Right ventricle myocardium inferior (tissue), 1 donor: ENCODE data around the gene GIGYF1. TPM values are rescaled to one million over a fixed set of nuclear protein-coding genes. Genes with fewer than 3 reads are reported as not detected.

Experiments used
- ATAC-seq: fragments of 200-7000 bp; cut with Tn5 transposase; one replicate; pipeline ENCODE4 v1.9.1; 2020; ENCODE audit warnings: mild to moderate bottlenecking, moderate library complexity
- DNase-seq: peaks from one replicate; pipeline ENCODE4 v3.0.0; 2021; ENCODE audit errors: missing footprints
- intact Hi-C: fragments of 100-400 bp; cut with DNase I; formaldehyde crosslinking; loops from one replicate; pipeline ENCODE4 v1.11.0; 2022
- total RNA-seq: library from RNA; stranded (reverse); fragmentation: NEBNext Ultra II Directional; extraction: Animal tissue kit (Norgen Biotek cat#: 25700); gene quantifications from one replicate; pipeline ENCODE4 v1.2.1, GENCODE V29; 2021
- donor health status: DM: no; HTN: yes; CAD: no; lungs with severe emphysema.

The GIGYF1 gene
- total RNA-seq, 1 donor from 2014 or later, result 25.4 TPM

DNA sequence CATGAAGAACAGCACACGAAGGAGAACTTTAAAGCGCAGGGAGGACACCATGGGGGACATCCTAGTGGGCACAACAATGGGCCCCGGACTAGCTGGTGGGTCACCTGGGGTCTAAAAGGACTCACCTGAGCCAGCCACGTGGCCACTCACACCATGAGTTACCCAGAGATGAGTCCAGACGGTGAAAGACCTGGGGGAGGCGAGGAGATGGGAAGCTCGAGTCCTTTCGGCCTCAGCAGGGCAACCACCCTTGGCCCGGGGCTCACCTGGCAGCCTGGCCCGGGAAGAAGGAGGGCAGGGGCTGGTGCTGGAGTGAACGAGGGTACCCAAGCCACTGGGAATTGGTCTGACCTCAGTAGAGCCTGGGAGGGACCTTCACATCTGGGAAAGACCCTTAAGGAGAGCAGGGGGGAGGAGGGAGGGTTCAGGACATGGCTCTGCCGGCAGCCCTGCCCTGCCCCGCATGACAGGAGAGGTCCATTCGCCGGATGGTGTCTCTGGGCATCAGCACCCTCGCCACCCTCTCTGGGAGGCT is 5.7 kb downstream of the GIGYF1 start:
- ATAC-seq (no peak), DNase-seq (no peak)
- intact Hi-C loops, result no loop called here

DNA sequence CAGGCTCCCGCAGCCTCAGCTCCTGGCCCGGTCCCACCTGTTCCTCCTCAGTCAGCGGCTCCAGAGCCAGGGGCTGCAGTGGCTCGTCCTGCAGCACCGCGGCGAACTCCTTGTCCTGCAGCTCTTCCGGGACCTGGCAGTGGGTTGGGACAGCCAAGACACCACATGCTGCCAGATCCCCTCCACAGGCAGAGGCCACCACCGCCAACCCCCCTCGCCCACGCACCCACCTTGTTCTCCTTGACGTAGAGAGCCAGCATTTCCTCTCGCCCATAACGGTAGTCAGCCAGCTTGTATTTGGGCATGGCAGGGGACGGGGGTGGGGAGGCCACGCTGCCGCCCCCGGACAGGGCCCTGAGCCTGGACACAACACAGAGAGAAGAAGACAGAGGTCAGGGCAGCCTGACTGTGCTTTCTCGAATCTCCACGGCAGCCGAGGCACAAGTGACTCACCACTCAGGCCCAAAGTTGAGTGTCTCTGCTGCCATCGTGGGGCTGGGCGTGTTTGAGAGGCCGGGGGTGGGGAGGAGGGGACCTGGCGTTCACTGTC is 6.2 kb downstream of the GIGYF1 start:
- DNase-seq, result no peak
- ATAC-seq, result no peak
- intact Hi-C loops, result no loop called here

DNA sequence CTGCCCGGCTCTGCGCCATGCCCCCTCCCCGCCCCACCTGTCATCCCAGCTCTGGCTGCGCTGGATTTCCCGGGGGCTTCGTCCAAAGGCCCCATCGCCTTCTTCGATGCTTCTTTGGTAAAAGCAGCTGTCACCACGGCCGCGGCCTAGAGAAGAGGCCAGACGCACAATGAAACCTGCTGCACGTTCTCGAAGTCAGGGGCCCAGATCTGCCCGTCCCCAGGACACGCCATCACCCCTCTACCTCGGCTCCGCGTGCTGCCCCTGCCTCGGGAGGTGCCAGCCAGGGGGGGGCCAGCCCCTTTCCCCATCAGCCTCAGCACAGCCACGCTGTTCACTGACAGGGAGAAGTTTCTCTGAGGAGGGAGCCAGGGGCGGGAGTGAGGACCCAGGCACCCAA is 6.8 kb downstream of the GIGYF1 start:
- no peak for ATAC-seq
- intact Hi-C loops, result no loop called here
- no peak for DNase-seq

- ATAC-seq, result no peak
- intact Hi-C loops, result no loop called here
- no peak for DNase-seq
These were observed 7.2 kb downstream of the GIGYF1 start for GRCh38 chr7:100686822-100687211.

DNA sequence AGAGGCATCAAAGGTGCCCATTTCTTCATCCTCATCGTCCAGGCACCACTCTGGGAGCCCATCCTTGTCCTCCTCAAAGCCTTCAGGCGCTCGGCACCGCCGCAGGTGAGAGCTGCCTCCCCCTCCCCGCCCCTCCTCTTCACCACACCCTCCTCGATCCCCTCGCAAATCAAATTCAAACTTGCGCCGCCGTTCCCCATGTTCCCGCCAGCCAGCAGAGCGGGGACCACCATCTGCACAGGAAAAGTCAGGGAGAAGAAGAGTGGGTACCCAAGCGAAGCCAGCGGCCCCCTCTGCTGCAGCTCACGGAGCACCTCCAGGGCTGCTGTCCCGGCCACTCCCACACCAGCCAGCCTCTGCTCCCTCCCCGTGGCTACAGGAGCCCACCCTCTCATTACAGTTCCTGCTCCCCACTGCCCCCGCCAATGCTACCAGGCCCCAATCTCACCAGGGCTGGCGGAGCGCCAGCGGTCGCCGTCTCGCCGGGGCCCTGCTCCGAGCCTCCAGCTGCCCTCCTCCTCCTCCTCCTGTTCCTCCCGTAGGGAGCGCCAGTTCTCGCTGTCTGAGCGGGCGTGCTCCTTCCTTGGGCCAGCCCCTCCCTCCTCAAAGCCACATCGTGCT is 7.7 kb downstream of the GIGYF1 start:
- DNase-seq, result no peak

DNA sequence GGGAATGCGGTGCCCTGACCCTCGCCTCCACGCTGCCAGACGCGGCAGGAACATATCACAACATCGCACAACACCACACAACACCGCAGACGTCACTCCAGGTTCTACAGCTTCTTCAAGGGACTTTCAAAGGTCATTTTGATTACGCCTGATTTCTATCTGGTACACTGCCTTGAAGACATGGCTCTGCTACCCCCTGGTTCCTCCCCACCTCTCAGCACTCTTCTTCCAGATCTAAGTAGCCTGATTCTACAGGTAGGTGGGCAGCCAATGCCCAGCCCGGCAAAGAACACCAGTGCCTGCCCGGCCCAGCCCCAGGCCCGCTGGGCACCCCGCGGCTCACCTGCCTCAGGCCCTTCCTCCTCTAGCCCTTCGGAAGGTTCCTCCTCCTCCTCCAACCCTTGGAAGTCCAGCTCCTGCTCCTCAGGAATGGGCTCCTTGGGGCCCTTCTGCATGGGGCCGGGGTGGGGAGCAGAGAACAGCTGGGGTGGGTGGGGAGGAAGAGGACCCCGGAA is 8.4 kb downstream of the GIGYF1 start:
- DNase-seq (no peak), ATAC-seq (no peak)
- intact Hi-C loops, result no loop called here

More for the DNA sequence above, 7.7 kb downstream of the GIGYF1 start:
- ATAC-seq, result no peak
- intact Hi-C loops, result no loop called here

- no peak for DNase-seq
- no peak for ATAC-seq
- intact Hi-C loops, result no loop called here
These were observed 8.9 kb downstream of the GIGYF1 start for GRCh38 chr7:100685049-100685605.

DNA sequence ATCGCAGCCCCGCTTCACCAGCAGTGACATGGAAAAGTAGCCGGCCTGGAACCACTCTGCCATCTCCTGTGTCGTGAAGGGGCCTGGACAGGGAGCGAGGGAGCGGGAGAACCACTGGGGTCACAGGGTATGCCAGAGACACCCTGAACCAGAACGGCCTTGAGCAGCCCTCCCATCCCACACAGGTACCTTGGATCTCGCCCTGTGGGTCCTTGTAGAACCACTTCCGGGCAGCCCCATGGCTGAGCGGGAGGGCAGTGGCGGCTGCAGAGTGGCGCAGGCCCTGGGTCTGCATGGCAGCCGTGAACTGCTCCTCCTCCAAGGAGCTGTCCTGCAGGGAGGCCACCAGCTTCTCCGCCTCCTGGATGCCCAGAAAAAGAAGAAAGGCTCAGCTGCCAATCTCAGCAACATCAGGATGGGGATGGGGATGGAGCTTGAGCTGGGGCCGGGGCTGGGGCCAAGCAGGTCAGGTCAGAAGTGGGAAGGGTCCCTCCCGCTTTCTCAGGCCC is 9.5 kb downstream of the GIGYF1 start:
- intact Hi-C loops, result no loop called here
- no peak for ATAC-seq
- no peak for DNase-seq

DNA sequence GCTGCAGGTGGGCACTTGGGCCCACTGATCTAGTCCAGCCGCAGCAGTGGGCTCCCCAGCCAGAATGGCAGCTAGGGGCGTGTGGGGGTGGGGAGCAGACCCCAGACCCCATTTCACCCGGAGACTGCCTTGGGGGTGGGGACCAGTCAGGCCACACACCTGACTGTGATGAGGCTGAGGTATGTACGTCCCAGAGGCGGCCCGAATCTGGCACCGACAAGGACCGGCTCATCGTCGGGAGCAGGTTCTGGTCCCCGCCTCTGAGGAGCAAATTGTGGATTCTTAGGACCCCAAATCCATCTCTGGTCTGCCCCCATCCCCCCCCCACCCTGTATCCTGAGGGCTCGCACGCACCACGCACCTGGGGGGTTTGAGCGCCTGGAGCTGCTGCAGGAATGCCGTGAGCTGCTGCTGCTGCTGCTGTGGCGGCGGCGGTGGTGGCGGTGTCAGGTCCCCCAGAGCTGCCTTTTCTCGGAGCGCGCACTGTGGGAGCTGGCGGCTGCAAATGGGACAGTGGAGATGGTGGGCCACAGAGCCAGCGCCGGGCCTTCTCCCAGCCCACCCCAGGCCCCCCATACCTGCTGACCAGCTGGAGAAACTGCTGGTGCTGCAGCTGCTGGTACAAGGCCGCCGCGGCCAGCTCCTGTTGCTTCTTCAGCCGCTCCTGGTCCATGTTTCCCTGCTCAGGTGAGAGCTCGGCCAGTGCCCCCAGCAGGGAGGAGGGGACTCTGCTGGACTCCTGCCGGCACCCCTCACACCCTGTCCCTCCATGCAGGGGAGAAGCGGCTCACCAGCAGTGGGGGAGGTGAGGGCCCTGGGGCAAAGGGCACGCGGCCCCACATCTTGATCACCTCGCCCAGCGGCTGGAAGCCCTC is 10.2 kb downstream of the GIGYF1 start:
- ATAC-seq (no peak), DNase-seq (no peak)
- intact Hi-C loops, result no loop called here

- ATAC-seq, result no peak
These were observed 10.9 kb downstream of the GIGYF1 start for GRCh38 chr7:100682991-100683658.

GRCh38 chr7:100682228-100682741 is 11.8 kb downstream of the GIGYF1 start:
- DNase-seq, result no peak
- intact Hi-C loops, result no loop called here
- ATAC-seq, result no peak

More at GRCh38 chr7:100682991-100683658, 10.9 kb downstream of the GIGYF1 start:
- DNase-seq, result no peak
- intact Hi-C loops, result no loop called here

DNA sequence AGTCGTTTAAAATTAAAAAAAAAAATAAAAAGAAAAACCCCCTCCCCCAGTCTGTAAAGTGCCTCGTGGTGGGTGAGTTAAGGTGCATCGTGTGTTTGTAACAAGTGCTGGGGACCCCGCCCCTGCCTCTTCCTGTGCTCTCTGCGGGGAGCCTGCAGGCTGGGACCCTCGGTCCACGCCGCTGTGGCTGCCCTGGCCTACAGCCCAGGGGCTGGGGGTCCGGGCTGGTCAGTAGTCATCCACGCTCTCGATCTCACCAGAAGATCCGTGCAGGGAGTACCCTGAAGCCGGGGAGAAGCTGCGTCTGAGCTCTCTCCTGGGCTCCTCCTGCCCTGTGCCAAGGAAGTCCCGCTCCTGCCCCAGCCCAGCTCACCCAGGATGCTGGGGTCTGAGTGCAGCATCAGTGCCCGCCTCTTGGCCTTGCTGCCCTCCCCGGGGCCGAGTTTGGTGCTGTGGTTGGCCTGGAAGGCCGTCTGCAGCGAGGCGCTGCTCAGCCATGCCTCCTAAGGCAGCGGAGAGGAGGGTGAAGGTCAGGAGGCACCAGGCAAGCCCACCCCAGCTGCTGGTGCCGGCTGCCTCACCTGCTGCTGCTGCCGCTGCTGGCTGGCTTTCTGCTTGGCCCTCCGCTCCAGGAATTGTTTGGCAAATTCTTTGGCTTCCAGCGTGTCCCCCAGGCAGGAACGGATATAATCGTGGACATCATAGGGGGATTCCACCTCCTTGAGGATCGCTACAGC is 12.4 kb downstream of the GIGYF1 start:
- ATAC-seq, result no peak
- intact Hi-C loops, result no loop called here
- no peak for DNase-seq

DNA sequence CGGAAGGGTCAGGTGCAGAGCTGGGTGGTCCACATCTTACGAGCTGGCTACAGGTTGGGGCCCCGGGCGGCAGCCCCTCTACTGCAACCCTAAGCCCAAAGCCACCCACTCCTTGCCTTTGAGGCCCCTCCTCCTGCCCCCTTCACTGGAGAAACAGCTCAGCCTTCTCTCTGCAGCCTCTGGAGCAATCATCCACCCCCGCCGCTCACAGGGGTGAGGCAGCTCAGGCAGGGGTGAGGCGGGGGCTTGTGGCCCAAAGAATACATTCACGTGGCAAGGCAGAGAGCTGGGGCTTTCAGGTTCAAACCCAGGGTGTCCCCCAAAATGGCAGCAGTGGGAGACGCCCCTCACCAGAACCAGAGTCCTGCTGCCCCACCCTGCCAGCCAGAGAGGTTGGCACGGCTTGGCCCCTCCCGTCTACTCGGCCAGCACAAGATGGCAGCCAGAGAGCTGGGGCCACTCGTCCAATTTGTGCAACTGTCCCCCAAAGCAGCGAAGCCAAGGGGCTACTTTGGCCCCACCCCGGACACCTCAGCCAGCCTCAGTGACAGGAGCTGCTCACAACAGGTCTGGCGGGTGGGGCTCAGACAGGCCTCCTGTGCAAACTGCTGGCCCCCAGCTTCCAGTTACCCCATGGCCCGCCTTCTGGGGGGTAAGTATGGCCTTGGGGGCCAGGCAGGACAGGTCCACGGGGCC is 13.3 kb downstream of the GIGYF1 start:
- DNase-seq (no peak), ATAC-seq (peak; percentile 2)
- intact Hi-C loops, result no loop called here

- no peak for DNase-seq
- intact Hi-C loops, result no loop called here
- peak; percentile 70 for ATAC-seq
These were observed 14.0 kb downstream of the GIGYF1 start for GRCh38 chr7:100679927-100680575.

- intact Hi-C loops, result no loop called here
- DNase-seq, result no peak
- ATAC-seq, result no peak
These were observed 14.7 kb downstream of the GIGYF1 start for GRCh38 chr7:100679129-100679926.
